ENCODE data around the gene ZFP36L1.

ZFP36L1 gene

GRCh38 chr14:68806526-68807147, 13.8 kb upstream of the ZFP36L1 start:
- Histone ChIP-seq H3K27me3 (ENCODE audit: control insufficient read depth, insufficient read depth, low read length) (no peaks in the 10 kb centered on the region), H3K9me3 (ENCODE audit: control insufficient read depth, insufficient read depth, low read length) (no peaks in the 10 kb centered on the region), H3K9ac (ENCODE audit: low read depth, low read length) (no peak overlapping the region), H3K36me3 (ENCODE audit: control insufficient read depth, insufficient read depth, low read length) (no peaks in the 10 kb centered on the region), H3K4me3 (ENCODE audit: low read depth, low read length) (no peak overlapping the region), H3K4me1 (ENCODE audit: control insufficient read depth, insufficient read depth, low read length) (peaks cover 5% of the 10 kb centered on the region)

GRCh38 chr14:68805414-68805813, 12.5 kb upstream of the ZFP36L1 start:
- Histone ChIP-seq H3K4me1 (ENCODE audit: control insufficient read depth, insufficient read depth, low read length) (peaks cover 5% of the 10 kb centered on the region), H3K9ac (ENCODE audit: low read depth, low read length) (no peak overlapping the region)

GRCh38 chr14:68801631-68802030, 8.8 kb upstream of the ZFP36L1 start:
- no peak overlapping the region for H3K9ac ChIP-seq (ENCODE audit: low read depth, low read length)
- no peaks in the 10 kb centered on the region for H3K27me3 ChIP-seq (ENCODE audit: control insufficient read depth, insufficient read depth, low read length)
- H3K4me1 ChIP-seq (ENCODE audit: control insufficient read depth, insufficient read depth, low read length) = peaks cover 15% of the 10 kb centered on the region
- H3K9me3 ChIP-seq (ENCODE audit: control insufficient read depth, insufficient read depth, low read length) = no peaks in the 10 kb centered on the region
- no peak overlapping the region for H3K4me3 ChIP-seq (ENCODE audit: low read depth, low read length)
- H3K36me3 ChIP-seq (ENCODE audit: control insufficient read depth, insufficient read depth, low read length) = no peaks in the 10 kb centered on the region

More at GRCh38 chr14:68805414-68805813, 12.5 kb upstream of the ZFP36L1 start:
- H3K4me3 ChIP-seq (ENCODE audit: low read depth, low read length) = no peak overlapping the region
- no peaks in the 10 kb centered on the region for H3K27me3 ChIP-seq (ENCODE audit: control insufficient read depth, insufficient read depth, low read length)
- no peaks in the 10 kb centered on the region for H3K9me3 ChIP-seq (ENCODE audit: control insufficient read depth, insufficient read depth, low read length)
- no peaks in the 10 kb centered on the region for H3K36me3 ChIP-seq (ENCODE audit: control insufficient read depth, insufficient read depth, low read length)

GRCh38 chr14:68800953-68801352, 8.1 kb upstream of the ZFP36L1 start:
- Histone ChIP-seq H3K27me3 (ENCODE audit: control insufficient read depth, insufficient read depth, low read length) (no peaks in the 10 kb centered on the region), H3K9ac (ENCODE audit: low read depth, low read length) (no peak overlapping the region), H3K36me3 (ENCODE audit: control insufficient read depth, insufficient read depth, low read length) (no peaks in the 10 kb centered on the region), H3K4me3 (ENCODE audit: low read depth, low read length) (no peak overlapping the region), H3K4me1 (ENCODE audit: control insufficient read depth, insufficient read depth, low read length) (peaks cover 18% of the 10 kb centered on the region), H3K9me3 (ENCODE audit: control insufficient read depth, insufficient read depth, low read length) (no peaks in the 10 kb centered on the region)

- no peaks in the 10 kb centered on the region for H3K9me3 ChIP-seq (ENCODE audit: control insufficient read depth, insufficient read depth, low read length)
- peaks cover 18% of the 10 kb centered on the region for H3K4me1 ChIP-seq (ENCODE audit: control insufficient read depth, insufficient read depth, low read length)
- no peak overlapping the region for H3K4me3 ChIP-seq (ENCODE audit: low read depth, low read length)
- H3K27me3 ChIP-seq (ENCODE audit: control insufficient read depth, insufficient read depth, low read length) = no peaks in the 10 kb centered on the region
- H3K9ac ChIP-seq (ENCODE audit: low read depth, low read length) = no peak overlapping the region
- H3K36me3 ChIP-seq (ENCODE audit: control insufficient read depth, insufficient read depth, low read length) = peaks cover 3% of the 10 kb centered on the region
These were observed 7.5 kb upstream of the ZFP36L1 start for GRCh38 chr14:68800390-68800789.

GRCh38 chr14:68798621-68799020, 5.8 kb upstream of the ZFP36L1 start:
- H3K4me1 ChIP-seq (ENCODE audit: control insufficient read depth, insufficient read depth, low read length) = peaks cover 18% of the 10 kb centered on the region
- peaks cover 3% of the 10 kb centered on the region for H3K36me3 ChIP-seq (ENCODE audit: control insufficient read depth, insufficient read depth, low read length)
- no peak overlapping the region for H3K9ac ChIP-seq (ENCODE audit: low read depth, low read length)
- H3K27me3 ChIP-seq (ENCODE audit: control insufficient read depth, insufficient read depth, low read length) = no peaks in the 10 kb centered on the region
- H3K9me3 ChIP-seq (ENCODE audit: control insufficient read depth, insufficient read depth, low read length) = no peaks in the 10 kb centered on the region
- no peak overlapping the region for H3K4me3 ChIP-seq (ENCODE audit: low read depth, low read length)

- Histone ChIP-seq H3K27me3 (ENCODE audit: control insufficient read depth, insufficient read depth, low read length) (no peaks in the 10 kb centered on the region), H3K9me3 (ENCODE audit: control insufficient read depth, insufficient read depth, low read length) (no peaks in the 10 kb centered on the region), H3K4me3 (ENCODE audit: low read depth, low read length) (peak overlapping the region; percentile 63), H3K36me3 (ENCODE audit: control insufficient read depth, insufficient read depth, low read length) (peaks cover 3% of the 10 kb centered on the region), H3K9ac (ENCODE audit: low read depth, low read length) (peak overlapping the region; percentile 97), H3K4me1 (ENCODE audit: control insufficient read depth, insufficient read depth, low read length) (peaks cover 18% of the 10 kb centered on the region)
These were observed 4.3 kb upstream of the ZFP36L1 start for GRCh38 chr14:68797121-68797670.

- Histone ChIP-seq H3K4me3 (ENCODE audit: low read depth, low read length) (peak overlapping the region; percentile 63), H3K9ac (ENCODE audit: low read depth, low read length) (peak overlapping the region; percentile 97), H3K27me3 (ENCODE audit: control insufficient read depth, insufficient read depth, low read length) (no peaks in the 10 kb centered on the region), H3K4me1 (ENCODE audit: control insufficient read depth, insufficient read depth, low read length) (peaks cover 18% of the 10 kb centered on the region), H3K36me3 (ENCODE audit: control insufficient read depth, insufficient read depth, low read length) (peaks cover 3% of the 10 kb centered on the region), H3K9me3 (ENCODE audit: control insufficient read depth, insufficient read depth, low read length) (no peaks in the 10 kb centered on the region)
These were observed 3.7 kb upstream of the ZFP36L1 start for GRCh38 chr14:68796418-68797101.

- Histone ChIP-seq H3K36me3 (ENCODE audit: control insufficient read depth, insufficient read depth, low read length) (peaks cover 3% of the 10 kb centered on the region), H3K9me3 (ENCODE audit: control insufficient read depth, insufficient read depth, low read length) (no peaks in the 10 kb centered on the region), H3K9ac (ENCODE audit: low read depth, low read length) (peak overlapping the region; percentile 97), H3K27me3 (ENCODE audit: control insufficient read depth, insufficient read depth, low read length) (no peaks in the 10 kb centered on the region), H3K4me1 (ENCODE audit: control insufficient read depth, insufficient read depth, low read length) (peaks cover 18% of the 10 kb centered on the region), H3K4me3 (ENCODE audit: low read depth, low read length) (peak overlapping the region; percentile 63)
These were observed 2.9 kb upstream of the ZFP36L1 start for GRCh38 chr14:68795597-68796417.

GRCh38 chr14:68794851-68795596, 2.2 kb upstream of the ZFP36L1 start:
- no peaks in the 10 kb centered on the region for H3K9me3 ChIP-seq (ENCODE audit: control insufficient read depth, insufficient read depth, low read length)

More at GRCh38 chr14:68794851-68795596, 2.2 kb upstream of the ZFP36L1 start:
- H3K4me1 ChIP-seq (ENCODE audit: control insufficient read depth, insufficient read depth, low read length) = peaks cover 18% of the 10 kb centered on the region
- no peaks in the 10 kb centered on the region for H3K27me3 ChIP-seq (ENCODE audit: control insufficient read depth, insufficient read depth, low read length)
- peak overlapping the region; percentile 97 for H3K9ac ChIP-seq (ENCODE audit: low read depth, low read length)
- peak overlapping the region; percentile 63 for H3K4me3 ChIP-seq (ENCODE audit: low read depth, low read length)
- H3K36me3 ChIP-seq (ENCODE audit: control insufficient read depth, insufficient read depth, low read length) = peaks cover 9% of the 10 kb centered on the region
